HK-2 (cell line): ENCODE results near the gene IQGAP3.

Source experiments
- DNase-seq: peaks from one replicate; pipeline ENCODE4 v3.0.0-alpha.2; 2018; ENCODE audit not compliant: unreplicated experiment

IQGAP3 gene

GRCh38 chr1:156544592-156545102, 27.7 kb downstream of the IQGAP3 start:
- no peak for DNase-seq

DNA sequence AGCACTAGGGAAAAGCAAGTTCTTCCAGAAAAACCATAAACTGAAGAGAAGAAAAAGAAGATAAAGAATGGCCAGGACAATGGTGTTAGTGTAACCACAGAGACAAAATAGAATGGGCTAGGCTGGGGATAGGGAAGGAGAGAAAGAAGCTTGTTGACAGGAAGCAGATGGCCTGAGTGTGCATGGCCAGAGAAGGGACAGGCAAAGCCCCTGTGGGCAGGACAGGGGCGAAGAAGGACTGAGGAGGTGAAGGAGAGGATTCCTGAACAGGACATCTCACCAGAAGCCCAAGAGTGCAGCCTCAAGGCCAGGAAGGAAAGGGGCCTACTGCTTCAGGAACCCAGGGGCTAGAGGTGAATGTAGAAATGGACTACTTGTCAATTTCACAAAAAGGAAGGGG, 29.3 kb downstream of the IQGAP3 start:
- DNase-seq = no peak

DNA sequence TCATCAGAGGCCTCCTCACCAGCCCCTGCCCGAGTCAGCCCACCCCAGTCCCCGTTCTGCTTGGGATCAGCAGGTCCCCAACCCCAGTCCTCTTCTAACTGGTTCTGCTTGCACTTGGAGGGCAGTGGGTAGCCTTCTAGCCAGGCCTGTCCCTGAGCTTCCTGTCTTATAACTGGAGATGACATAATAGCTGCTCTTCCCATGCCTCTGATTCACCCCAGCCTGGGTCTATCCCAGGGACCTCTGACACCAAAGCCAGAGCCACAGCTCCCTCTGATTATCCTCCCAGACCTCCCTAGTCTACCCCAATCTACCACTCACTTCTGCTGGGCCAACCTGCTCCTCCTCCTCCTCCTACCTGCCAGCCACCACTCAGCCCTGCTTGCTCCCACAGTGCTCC, 31.4 kb downstream of the IQGAP3 start:
- DNase-seq = no peak

DNA sequence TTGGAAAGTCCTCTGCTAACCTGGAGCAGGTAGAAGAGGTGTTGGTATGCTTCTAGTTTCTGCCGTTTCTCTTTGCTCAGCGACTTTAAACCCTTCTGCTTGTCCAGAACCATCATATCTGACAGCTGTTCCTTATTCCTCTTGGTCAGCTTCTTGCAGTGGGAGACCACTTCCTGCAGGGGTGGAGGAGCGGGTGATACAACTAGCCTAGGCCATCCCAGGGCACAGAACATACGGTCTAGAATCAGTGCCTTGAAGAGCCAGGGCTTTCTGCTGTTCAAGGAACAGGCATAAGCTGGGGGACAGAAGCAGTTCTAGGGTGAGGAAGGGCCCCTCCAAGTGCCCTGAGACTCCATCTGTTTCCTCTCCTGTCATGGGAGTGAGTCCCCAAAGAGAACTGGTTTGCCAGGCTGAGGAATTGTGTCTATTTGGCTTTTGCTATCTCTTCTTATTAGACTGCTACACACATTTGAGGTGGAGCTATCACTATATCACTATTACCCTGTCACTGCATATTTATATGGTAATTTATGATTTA, 32.5 kb downstream of the IQGAP3 start:
- no peak for DNase-seq

- DNase-seq = no peak
These were observed 33.5 kb downstream of the IQGAP3 start for GRCh38 chr1:156538711-156539440.

DNA sequence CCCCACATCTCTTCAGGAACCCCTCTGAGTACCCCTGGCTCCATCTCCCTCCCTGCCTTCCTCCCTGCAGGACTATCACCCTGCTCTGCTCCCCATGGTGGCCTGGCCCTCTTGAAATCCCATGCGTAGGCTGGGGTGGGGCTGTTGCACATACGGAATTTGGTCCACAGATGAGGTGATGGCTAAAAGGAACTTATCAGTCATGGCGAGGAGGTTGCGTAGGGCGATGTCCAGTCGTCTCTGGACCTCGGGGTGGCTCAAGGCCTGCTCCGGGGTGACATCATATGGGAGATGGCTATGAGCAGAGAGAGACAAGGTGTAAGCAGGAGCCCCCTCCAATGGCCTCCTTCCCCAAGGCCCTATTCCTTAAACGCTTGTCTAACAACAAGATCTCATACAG, 35.3 kb downstream of the IQGAP3 start:
- DNase-seq = no peak

DNA sequence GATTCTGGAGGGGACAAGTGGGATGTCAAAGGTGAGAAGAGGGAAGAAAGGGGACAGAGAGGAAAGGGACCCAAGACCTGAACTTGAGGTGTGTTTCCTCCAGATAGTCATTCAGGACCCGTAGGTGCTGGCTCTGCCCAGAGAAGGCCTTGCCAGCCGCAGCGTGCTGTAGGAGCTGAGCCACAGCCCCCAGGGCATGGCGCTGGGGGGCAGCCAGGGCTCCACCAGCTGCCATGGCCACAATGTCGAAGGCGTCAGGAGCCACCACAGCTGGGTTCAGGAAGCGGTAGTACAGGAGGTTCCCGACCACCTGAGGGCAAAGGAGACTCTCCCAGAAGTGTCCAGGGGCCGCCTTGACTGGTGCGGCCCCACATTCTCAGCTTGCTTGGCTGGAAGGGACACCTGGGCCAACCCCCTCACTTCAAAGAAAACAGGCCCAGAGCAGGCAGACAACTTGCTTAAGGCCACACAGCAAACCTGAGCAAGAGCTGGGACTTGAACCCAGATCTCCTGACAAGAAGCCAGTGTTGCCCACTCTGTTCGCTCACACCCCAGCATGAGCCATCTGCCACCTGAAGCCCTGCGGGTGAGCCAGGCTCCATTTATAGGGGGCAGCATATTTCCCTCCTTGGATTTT, 37.8 kb downstream of the IQGAP3 start:
- DNase-seq = no peak

- DNase-seq = no peak
These were observed 38.7 kb downstream of the IQGAP3 start for GRCh38 chr1:156533568-156534220.

DNA sequence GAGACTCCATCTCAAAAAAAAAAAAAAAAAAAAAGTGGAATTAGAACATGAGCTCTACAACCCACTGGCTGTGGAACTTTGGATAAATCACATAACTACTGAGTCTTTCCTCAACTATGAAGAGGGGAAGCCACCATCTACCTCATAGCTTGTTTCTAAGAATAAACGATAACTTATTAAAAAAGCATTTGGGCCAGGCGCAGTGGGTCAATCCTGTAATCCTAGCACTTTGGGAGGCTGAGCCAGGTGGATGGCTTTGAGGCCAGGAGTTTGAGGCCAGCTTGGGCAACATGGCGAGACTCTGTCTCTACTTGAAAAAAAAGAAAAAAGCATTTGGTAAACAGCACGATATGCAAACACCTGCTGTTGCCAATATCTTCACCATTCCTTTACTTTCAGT, 40.0 kb downstream of the IQGAP3 start:
- no peak for DNase-seq

DNA sequence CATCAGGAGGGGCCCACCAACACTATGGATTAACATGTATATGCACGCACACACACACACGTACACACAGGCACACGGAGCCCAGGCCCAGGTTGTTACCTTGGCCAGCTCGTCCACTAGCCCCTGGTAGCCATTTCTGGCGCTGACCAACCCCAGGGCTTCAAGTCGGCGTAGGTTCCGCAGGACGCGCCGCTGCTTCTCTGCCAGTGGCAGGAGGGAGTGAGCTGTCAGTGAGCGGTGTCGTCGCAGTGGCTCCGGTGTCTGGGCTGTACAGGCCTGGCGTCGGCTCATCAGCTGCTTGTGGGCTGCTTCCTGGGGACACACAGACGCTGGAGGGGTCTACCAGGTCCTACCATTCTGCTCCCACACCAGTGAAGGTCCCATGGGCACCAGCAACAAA, 42.4 kb downstream of the IQGAP3 start:
- no peak for DNase-seq

- no peak for DNase-seq
These were observed 43.4 kb downstream of the IQGAP3 start for GRCh38 chr1:156528875-156529425.

DNA sequence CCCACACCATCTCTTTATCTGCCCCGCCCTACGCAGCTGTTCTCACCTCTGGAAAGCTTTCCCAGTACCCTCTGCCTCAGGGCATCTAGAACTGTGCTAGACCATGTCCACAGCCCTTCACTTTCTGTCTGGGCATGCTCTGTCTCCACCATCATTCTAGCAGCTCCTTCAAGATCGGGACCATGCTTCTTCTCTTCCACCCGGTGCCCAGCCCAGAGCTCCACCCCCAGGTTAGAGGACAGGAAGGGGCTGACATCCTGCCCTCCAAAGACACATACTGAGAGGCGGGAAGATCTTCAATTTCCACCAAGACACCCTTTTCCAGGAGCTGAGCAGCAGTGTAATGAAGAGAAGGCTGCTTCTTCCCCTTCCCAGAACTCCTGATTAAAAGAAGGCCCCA, 44.1 kb downstream of the IQGAP3 start:
- DNase-seq = no peak

DNA sequence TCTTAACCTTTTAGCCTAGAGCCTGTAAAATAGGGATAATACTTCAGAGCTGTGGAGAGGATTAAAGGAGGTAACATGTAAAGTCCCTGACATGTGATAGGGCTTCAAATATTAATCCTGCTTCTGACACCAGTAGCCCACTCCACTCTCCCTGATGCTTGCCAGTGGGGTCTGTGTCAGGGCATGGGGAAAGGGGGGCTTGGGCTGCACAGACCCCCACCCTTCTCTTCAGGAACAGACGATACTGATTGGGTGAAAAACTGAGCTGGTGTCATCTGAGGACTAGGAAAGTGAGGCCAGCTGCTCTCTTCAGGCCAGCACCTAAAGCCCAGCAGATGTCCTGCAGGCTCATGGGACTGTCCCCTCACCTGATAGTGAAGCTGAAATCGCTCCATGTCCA, 44.8 kb downstream of the IQGAP3 start:
- no peak for DNase-seq

GRCh38 chr1:156525856-156526489, 46.4 kb downstream of the IQGAP3 start:
- no peak for DNase-seq

- no peak for DNase-seq
These were observed 47.3 kb downstream of the IQGAP3 start for GRCh38 chr1:156525071-156525501.

DNA sequence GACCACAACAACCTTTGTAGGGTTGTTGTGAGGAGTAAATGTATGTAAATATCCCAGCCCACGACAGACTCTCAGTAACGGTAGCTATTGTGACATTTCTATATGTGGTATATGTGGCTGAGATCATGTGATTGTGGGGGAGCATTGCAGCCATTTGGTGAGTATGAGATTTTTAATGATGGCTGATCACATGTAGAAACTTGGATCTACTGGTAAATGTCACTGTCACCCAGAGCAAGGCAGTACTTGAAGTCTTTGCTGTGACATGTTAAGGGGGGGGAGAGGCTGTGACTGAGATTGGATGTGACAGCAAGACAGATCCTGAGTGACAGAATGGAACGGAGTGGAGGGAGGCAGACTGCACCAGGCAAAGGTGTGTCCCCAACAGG, 47.9 kb downstream of the IQGAP3 start:
- DNase-seq = no peak

DNA sequence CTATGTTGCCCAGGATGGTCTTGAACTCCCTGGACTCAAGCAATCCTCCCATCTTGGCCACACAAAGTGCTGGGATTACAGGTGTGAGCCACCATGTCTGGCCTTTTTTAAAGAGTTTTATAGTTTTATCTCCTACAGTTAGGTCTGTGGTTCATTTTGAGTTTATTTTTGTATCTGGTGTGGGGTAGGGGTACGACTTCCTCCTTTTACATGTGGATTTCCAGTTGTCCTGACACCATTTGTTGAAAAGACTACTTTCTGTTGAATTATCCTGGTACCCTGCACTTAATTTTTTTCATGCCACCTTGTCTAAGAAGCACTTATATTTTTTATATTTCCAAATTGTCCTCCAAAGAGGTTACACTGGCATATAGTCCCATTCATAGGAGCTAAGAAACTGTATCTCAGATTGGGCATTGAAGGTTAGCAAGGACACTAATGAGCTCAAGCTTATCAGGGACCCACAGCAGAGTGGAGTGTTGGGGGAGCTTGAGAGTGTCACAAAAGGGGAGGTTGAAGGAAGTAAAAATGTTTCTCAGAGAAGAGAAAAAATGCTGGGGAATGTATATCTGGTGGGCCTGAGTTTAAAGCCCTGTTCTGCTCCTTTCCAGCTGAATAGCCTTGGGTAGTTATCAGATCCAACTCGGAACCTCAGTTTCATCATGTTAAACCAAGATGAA, 48.4 kb downstream of the IQGAP3 start:
- DNase-seq = no peak

GRCh38 chr1:156522443-156522970, 49.9 kb downstream of the IQGAP3 start:
- DNase-seq = no peak

DNA sequence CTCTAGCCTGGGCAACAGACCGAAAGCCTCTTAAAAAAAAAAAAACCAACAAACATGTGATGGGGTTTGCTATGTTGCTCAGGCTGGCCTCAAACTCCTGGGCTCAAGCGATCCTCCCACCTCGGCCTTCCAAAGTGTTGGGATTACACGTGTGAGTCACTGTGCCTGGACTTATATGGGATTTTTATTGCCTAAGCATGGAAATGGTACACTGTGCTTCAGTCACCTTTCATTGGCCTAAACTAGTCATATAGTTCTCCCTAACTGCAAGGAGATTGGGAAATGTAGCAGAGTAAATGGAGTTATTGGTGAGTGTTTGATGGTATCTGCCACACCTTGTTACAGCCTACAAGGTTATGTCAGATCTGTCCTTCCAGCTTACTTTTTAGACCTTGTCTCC, 54.6 kb downstream of the IQGAP3 start:
- no peak for DNase-seq

DNA sequence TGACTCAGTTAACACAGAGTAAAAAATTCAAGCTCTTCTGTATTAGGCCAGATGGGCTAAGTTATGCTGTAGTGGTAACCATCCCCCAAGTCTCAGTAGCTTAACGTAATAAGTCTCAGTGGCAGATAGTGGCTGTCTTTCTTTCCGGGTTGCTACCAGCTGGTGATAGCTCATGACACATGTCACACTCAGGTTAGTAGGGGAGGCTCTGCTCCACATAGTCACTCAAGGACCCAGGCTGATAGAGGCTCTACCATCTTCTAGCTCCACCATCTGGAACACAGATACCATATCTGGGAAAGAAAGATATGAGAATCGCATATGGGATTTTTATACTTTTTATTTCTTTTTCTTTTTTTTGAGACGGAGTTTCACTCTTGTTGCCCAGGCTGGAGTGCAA, 55.5 kb downstream of the IQGAP3 start:
- DNase-seq = no peak

GRCh38 chr1:156515956-156516355, 56.4 kb downstream of the IQGAP3 start:
- no peak for DNase-seq
